AG09319 (cell line): Measurements from ENCODE around the gene REEP3.

Source experiments
- DNase-seq: peaks from one replicate; pipeline ENCODE4 v3.0.0-alpha.2; 2010; ENCODE audit warnings: low read depth; ENCODE audit errors: extremely low read depth
- CTCF ChIP-seq: IDR thresholded peaks from 2 replicates; pipeline ENCODE4 v1.5.1; 2011; ENCODE audit warnings: low read depth, mild to moderate bottlenecking, inconsistent platforms, low read length, moderate library complexity

REEP3 gene

GRCh38 chr10:63641799-63642198 is 120.6 kb downstream of the REEP3 start:
- TF ChIP-seq CTCF = no peak
- DNase-seq = no peak

GRCh38 chr10:63642808-63643207 is 121.6 kb downstream of the REEP3 start:
- no peak for DNase-seq
- no peak for TF ChIP-seq CTCF

GRCh38 chr10:63644418-63645142 is 123.4 kb downstream of the REEP3 start:
- DNase-seq = no peak

GRCh38 chr10:63645195-63645594 is 124.0 kb downstream of the REEP3 start:
- no peak for DNase-seq
- no peak for TF ChIP-seq CTCF

More at GRCh38 chr10:63644418-63645142, 123.4 kb downstream of the REEP3 start:
- TF ChIP-seq CTCF = no peak

- DNase-seq = no peak
Observed at GRCh38 chr10:63646491-63646890, 125.3 kb downstream of the REEP3 start.

GRCh38 chr10:63651864-63652263 is 130.7 kb downstream of the REEP3 start:
- TF ChIP-seq CTCF = no peak
- DNase-seq = no peak

More at GRCh38 chr10:63646491-63646890, 125.3 kb downstream of the REEP3 start:
- no peak for TF ChIP-seq CTCF

- DNase-seq = no peak
- TF ChIP-seq CTCF = no peak
Observed at GRCh38 chr10:63653747-63654146, 132.5 kb downstream of the REEP3 start.
